Stimulated activated CD4-positive, alpha-beta T cell treated with anti-CD3 and anti-CD28 coated beads, Interleukin-12 subunit alpha, Interleukin-12 subunit beta, amount 100 ng/mL, for 24 hours (primary cell): ENCODE measurements around the gene NFE2.
"Not testable (repeated sequence)": the region's sequence is repeated elsewhere in the genome, so short reads cannot be mapped to it uniquely, and the experiment has no call there.

ENCODE experiments used
- DNase-seq, 2 experiments: peaks; one replicate each; pipeline ENCODE4 v3.0.0-alpha.2; 2020; ENCODE audit warnings: low read depth in 2 of 2

The NFE2 gene

DNA sequence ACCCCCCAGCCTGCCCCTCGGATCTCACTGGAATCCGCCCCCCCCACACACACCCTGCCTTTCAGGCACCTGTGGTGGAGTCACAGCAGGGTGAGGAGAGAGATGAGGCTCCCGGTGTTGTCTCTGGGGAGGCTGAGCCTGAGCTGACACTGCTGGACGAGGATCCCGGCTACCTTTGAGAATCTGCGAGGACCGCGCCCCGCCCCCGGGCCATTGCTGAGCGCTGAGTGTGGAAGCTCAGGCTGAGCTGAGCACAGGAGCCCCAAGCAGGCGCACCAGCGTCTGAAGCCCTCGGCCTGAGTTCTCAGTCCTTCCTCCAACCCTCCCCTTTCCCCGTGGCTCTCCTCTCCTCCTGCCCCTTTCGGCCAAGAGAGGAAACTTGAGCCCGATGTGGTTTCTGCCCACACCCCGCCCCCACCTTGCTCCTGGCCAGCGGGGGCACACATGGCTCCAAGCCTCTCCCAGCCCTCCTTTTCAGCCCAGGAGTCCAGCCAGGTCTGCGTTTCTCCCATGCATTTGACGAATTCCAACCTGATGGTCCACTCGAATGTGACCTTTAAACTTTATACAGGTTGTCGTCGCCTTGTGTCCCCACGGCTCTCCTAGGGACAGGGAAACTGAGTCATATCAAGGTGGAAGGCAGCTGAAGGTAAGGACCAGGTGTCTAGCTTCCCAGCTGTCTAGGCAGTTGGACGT lies at the start of gene NFE2:
TSS of gene NFE2 (minus strand) at position 284 of the 696 bp plus-strand sequence. CDS start 5,767 bp downstream, outside the sequence.
- no peak for DNase-seq

DNA sequence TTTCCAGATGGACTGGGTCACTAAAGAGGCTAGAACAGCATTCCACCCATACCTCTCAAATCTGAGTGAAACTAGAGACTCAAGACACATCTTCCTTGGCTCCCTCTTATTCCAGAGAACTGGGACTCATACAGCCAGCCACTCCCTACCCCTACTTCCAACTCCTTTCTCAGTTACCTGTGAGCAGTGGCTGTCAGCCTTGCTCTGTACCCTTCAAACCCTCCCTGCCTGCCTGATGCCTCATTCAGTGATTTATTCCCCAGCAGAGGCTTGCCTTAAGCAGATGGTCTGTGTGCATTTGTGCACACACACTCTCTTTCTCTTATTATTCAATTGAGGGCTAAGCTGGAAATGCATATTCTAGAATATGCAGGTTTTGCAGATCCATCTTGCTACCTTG lies 48.9 kb upstream of the NFE2 start:
- DNase-seq, result no peak

DNA sequence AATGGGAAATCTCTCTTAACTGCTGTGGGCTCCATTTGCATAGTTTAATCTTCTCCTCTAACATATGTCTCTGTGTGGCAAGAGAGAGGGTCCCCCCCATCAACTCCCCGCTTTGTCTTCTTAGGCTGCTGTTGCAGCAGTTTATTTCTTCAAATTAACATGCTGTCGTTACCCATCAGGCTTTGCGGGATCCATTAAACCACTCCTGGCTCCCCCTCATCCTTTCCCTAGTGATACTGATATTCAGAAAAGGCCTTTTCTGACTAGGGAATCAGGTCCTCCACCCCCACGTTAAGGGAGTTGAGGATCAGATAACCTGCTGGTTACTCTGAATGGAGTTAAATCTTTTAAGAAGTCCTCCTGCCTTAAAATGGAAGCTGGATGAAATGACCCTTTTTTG lies 48.2 kb upstream of the NFE2 start:
- no peak for DNase-seq

DNA sequence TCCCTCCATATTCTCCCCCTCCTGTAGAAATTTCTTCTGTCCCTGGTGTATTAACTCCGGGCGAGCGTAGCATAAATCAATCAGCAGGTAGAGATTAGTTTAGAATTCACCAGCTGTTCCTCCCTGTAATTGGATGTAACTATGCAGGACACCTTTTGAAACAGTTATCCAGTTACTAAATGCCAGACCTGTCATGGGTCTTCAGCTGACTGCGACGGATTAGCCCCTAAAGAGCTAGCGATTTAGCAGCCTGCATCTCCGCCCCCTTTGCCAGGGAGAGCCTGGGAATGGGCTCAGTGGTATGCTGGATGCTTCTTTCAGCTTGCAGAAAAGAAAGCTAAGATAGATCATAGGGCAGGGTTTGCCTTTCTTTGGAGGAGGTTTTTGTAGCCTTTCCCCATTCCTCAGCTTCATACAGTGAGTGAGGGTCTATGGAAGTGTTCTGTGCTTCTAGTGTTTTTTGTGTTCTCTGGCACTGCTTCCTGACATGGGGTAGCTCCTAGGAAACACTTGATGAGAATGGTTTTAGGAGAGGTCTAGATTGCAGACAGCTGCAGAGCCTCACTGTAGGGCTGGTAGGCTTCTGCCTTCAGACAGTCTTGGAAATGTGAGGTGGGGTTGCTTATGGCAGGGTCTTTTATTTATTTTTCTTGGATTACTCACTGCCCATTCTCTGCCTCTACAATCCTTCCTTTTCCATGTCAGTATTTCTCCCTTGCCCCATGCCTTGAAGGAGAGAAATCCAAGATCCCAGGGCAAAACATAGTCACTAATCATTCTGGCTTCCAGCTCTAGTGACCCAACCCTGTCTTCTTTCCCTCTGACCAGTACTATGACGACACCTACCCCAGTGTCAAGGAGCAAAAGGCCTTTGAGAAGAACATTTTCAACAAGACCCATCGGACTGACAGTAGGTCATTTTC lies 40.8 kb upstream of the NFE2 start:
- no peak for DNase-seq

DNA sequence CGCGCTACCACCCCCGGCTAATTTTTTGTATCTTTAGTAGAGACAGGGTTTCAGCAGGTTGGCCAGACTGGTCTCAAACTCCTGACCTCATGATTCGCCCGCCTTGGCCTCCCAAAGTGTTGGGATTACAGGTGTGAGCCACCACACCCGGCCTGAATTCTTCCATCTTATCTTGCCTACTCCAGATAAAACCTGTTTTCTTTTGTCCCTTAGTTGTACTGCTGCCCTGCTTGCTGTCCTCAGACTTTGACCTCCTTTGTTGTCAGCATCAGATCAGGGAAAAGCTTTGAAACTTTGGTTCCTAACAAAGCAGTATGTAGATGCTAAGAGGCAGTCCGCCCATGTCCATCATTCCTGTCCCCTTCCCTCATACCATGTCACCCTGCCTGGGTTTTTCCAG lies 40.0 kb upstream of the NFE2 start:
- no peak for DNase-seq

DNA sequence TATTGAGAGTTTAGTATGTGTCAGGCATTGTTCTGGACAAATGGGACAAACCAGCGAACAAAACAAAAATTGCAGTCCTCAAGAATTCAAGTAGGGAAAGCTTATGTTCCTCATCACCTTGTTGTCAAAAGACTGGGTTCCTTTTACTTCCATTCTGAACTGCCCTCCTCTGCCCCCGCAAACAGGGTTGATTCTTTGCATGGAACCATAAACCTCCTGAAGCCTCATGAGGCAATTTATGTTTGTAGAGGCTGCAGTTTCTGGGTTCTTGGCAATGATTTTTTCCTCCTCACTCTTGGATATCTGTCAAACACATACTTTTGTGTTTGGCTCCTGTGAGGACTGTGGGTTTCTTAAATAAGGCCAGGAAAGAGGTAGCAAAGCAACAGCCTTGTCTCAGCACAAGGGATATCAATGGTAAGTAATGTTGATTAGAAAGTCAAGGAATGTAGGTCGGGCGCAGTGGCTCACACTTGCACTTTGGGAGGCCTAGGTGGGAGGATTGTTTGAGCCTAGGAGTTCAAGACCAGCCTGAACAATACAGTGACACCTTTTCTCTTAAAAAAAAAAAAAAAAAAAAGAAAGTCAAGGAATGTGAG lies 38.0 kb upstream of the NFE2 start:
- DNase-seq, result no peak

- DNase-seq, result no peak
Observed at GRCh38 chr12:54337854-54338650, 37.2 kb upstream of the NFE2 start.

DNA sequence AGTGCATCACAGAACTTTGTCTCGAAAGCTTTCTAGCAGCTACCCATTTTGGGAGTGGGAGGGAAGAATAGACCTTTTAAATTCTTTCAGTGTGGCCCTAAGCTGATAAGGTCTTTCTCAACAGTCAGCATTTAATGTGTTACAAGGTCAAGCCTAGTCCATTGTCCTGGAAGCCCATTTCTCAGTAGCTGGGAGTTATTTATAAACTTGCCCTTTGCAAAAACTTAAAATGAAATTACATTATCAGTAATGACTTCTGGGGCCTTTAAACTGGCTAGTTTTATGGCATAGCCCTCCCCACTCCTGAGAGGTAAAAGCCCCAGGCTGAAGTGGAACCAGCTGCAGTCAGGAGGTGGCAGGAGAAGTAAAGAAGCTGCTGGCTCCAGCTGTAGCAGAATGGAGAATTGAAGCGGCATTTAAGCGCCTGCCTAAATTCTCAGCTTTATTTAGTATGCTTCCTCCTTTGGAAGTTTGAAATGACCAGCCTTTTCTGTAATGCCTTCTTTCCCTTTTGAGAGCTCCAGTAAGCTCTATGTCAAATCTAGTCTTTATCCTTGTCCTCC lies 36.5 kb upstream of the NFE2 start:
- no peak for DNase-seq

- DNase-seq, result no peak
Observed at GRCh38 chr12:54333420-54334034, 32.7 kb upstream of the NFE2 start.

DNA sequence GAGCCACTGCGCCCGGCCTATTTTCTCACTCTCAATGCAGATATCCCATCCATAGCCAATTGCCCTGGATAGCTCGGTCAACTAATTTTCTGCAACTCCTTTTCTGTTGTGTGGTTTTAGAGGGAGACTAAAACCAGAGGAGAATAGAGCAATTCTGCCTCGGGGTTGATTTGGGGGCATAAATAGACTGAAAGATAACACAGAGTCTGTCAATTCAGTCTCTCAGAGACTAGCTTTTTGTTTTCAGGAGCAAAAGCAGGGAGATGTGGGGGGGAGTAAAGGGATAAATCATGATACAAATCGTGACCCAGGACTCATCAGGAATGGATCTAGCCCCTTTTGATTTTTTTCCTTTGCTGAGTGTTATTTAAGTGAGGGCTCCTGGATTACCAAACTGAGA lies 30.6 kb upstream of the NFE2 start:
- DNase-seq, result no peak

- no peak for DNase-seq
Observed at GRCh38 chr12:54330442-54330841, 29.6 kb upstream of the NFE2 start.

DNA sequence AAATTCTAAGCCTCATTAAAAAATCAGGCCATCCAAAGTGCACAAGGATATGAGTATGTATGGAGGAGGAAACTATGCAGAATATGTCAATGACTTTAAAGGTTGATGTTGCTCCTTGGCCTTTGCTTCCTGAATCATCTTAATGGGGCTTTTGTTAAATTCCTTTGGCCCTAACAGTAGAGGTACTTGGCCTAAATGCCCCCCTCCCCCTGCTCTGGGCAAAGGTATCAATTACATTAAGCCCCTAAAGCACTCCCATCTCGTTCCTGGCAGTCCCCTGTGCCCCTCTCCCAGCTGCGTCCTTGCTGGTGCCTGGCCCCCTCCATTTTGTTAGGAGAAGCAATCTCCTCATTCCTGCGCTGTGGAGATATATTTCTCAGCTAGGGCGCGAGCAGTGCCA lies 28.9 kb upstream of the NFE2 start:
- DNase-seq, result no peak

GRCh38 chr12:54328595-54329337 lies 28.0 kb upstream of the NFE2 start:
- DNase-seq, result no peak

DNA sequence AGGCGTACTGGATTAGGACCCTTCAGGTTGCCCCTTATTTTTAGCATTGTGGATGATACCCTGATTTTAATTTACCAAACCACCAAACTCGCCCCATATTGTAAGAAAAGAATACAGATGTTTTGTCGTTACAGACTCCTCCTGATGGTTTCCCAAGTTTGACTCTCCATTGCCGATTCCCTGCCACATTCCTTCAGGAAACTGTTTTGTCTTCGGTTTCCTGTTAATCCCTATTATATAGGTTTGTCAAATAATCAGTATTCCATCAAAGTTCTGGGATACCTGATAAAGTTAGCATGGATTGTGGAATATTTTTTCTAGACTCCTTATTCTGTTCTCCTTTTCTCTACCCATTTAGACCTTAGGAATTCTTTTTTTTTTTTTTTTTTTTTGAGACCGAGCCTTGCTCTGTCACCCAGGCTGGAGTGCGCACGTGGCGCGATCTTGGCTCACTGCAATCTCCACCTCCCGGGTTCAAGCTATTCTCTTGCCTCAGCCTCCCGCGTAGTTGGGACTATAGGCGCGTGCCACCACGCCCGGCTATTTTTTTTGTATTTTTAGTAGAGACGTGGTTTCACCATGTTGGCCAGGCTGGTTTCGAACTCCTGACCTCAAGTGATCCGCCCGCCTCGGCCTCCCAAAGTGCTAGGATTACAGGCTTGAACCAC lies 24.8 kb upstream of the NFE2 start:
- DNase-seq, result not testable (repeated sequence)

DNA sequence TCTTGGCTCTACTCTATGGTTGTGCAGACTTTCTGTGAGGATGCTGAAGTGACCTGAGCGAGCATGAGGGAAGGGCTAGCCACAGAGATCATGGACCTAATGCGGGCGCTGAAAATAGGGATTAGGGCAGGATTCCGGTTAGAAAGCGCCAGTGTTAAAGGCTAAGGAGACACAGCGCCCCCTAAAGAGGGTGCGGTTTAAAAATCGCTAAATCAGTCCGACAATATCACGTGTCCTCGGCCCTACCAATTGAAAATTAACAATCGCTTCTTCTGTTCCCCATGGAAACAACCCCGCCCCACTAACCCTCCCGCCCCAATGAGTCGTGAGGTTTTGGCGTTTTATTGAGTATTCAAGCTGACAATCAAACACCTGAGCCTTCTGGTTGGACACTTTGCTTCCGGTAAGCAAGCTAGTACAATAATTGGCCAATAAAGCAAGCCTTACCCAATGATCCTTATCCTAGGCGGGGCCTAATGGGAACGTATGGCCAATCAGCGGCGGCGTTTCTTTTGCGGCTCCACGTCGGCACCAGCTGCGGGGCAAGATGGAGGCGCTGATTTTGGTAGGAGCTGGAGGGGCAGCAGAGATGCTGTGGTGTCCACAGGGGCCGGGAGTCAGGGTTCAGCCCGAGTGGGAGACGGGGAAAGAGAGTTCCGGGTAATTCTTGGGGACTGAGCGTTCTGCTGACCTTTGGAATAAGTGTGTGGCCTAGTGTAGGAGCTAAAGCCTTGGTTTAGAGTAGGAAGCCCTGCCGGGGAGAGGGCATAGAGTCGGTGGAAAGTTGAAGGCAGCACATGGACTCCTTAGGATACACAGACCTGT lies 24.0 kb upstream of the NFE2 start, which contains the start of gene COPZ1:
TSS of gene COPZ1 (plus strand) at position 515 of the 825 bp plus-strand sequence. CDS start at position 548, 33 bp downstream.
- DNase-seq, result peak; percentile 81 to 90

DNA sequence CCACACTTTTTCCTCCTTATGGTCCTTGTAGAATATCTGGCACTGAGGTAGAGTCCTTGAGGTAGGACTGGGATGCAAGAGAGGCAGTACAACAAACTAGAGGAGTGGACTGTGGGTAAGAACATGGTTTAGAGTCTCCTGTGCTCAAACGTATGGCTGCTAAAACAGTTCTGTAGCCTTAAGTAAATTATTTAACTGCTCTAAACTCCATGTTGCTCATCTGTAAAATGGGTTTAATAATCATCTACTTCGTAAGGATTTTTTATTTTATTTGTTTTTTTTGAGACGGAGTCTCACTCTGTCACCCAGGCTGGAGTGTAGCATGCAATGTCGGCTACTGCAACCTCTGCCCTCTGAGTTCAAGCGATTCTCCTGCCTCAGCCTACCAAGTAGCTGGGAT lies 20.5 kb upstream of the NFE2 start:
- no peak for DNase-seq

DNA sequence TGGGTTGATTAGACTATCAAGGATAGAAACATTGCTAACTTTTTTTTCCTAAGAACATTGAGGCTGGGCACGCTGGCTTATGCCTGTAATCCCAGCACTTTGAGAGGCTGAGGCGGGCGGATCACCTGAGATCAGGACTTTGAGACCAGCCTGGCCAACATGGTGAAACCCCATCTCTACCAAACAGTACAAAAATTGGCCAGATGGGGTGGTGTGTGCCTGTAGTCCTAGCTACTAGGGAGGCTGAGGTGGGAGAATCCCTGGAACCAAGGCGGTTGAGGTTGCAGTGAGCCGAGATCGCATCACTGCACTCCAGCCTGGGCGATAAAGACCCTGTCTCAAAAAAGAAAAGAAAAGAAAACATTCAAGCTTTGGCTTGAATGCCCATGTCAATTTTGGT lies 11.5 kb upstream of the NFE2 start:
- not testable (repeated sequence) for DNase-seq

- no peak for DNase-seq
Observed at GRCh38 chr12:54311051-54311450, 10.2 kb upstream of the NFE2 start.
